Skeletal muscle satellite cell (primary cell): Measurements from ENCODE around the gene OR5H2.

Source experiments
- H3K27me3 ChIP-seq: 2 replicates; pipeline ENCODE4 v1.7.0; 2013; ENCODE audit warnings: low read length; ENCODE audit not compliant: control insufficient read depth, insufficient read depth
- H3K36me3 ChIP-seq: 2 replicates; pipeline ENCODE4 v1.7.0; 2013; ENCODE audit warnings: mild to moderate bottlenecking, control low read depth, low read length; ENCODE audit not compliant: insufficient read depth
- H3K4me1 ChIP-seq: 2 replicates; pipeline ENCODE4 v1.7.0; 2013; ENCODE audit warnings: low read length; ENCODE audit not compliant: control insufficient read depth, insufficient read depth
- H3K4me2 ChIP-seq: 2 replicates; pipeline ENCODE4 v1.7.0; 2013; ENCODE audit warnings: mild to moderate bottlenecking, low read length
- H3K4me3 ChIP-seq: 2 replicates; pipeline ENCODE4 v1.7.0; 2013; ENCODE audit warnings: low read length
- H3K9ac ChIP-seq: 2 replicates; pipeline ENCODE4 v1.7.0; 2013; ENCODE audit warnings: mild to moderate bottlenecking, low read depth, low read length, moderate library complexity
- H3K9me3 ChIP-seq: replicated peaks from 2 replicates; pipeline ENCODE4 v1.7.0; 2013; ENCODE audit warnings: mild to moderate bottlenecking, control low read depth, low read length

OR5H2 gene

GRCh38 chr3:98274914-98275313 lies 7.4 kb upstream of the OR5H2 start:
- H3K27me3 ChIP-seq: no peaks in the 10 kb centered on the region
- H3K4me3 ChIP-seq: no peak overlapping the region
- H3K36me3 ChIP-seq: no peaks in the 10 kb centered on the region

GRCh38 chr3:98290916-98291315 lies 8.6 kb downstream of the OR5H2 start:
- no peak overlapping the region for H3K9ac ChIP-seq
- no peaks in the 10 kb centered on the region for H3K27me3 ChIP-seq
- H3K36me3 ChIP-seq: no peaks in the 10 kb centered on the region
- no peak overlapping the region for H3K4me2 ChIP-seq
- no peaks in the 10 kb centered on the region for H3K9me3 ChIP-seq
- no peaks in the 10 kb centered on the region for H3K4me1 ChIP-seq
- H3K4me3 ChIP-seq: no peak overlapping the region

More at GRCh38 chr3:98274914-98275313, 7.4 kb upstream of the OR5H2 start:
- Histone ChIP-seq H3K4me2 (no peak overlapping the region), H3K4me1 (no peaks in the 10 kb centered on the region), H3K9me3 (no peaks in the 10 kb centered on the region), H3K9ac (no peak overlapping the region)

- Histone ChIP-seq H3K36me3 (no peaks in the 10 kb centered on the region), H3K4me3 (no peak overlapping the region), H3K9me3 (no peaks in the 10 kb centered on the region), H3K9ac (no peak overlapping the region), H3K4me2 (no peak overlapping the region), H3K27me3 (no peaks in the 10 kb centered on the region), H3K4me1 (no peaks in the 10 kb centered on the region)
Observed at GRCh38 chr3:98291332-98291957, 9.1 kb downstream of the OR5H2 start.

- Histone ChIP-seq H3K4me3 (no peak overlapping the region), H3K9me3 (no peaks in the 10 kb centered on the region), H3K27me3 (peaks cover 11% of the 10 kb centered on the region), H3K36me3 (no peaks in the 10 kb centered on the region), H3K9ac (no peak overlapping the region), H3K4me1 (no peaks in the 10 kb centered on the region), H3K4me2 (no peak overlapping the region)
Observed at GRCh38 chr3:98322101-98322500, 39.8 kb downstream of the OR5H2 start.

GRCh38 chr3:98322686-98323085 lies 40.4 kb downstream of the OR5H2 start:
- Histone ChIP-seq H3K4me1 (no peaks in the 10 kb centered on the region), H3K9ac (no peak overlapping the region), H3K9me3 (no peaks in the 10 kb centered on the region), H3K36me3 (no peaks in the 10 kb centered on the region), H3K27me3 (peaks cover 17% of the 10 kb centered on the region), H3K4me3 (no peak overlapping the region), H3K4me2 (no peak overlapping the region)

GRCh38 chr3:98323425-98323824 lies 41.1 kb downstream of the OR5H2 start:
- Histone ChIP-seq H3K4me2 (no peak overlapping the region), H3K4me3 (no peak overlapping the region), H3K27me3 (peaks cover 17% of the 10 kb centered on the region), H3K9ac (no peak overlapping the region), H3K36me3 (no peaks in the 10 kb centered on the region), H3K4me1 (no peaks in the 10 kb centered on the region), H3K9me3 (no peaks in the 10 kb centered on the region)

GRCh38 chr3:98325055-98325454 lies 42.8 kb downstream of the OR5H2 start:
- Histone ChIP-seq H3K36me3 (no peaks in the 10 kb centered on the region), H3K4me1 (no peaks in the 10 kb centered on the region), H3K9ac (no peak overlapping the region), H3K4me3 (no peak overlapping the region), H3K27me3 (peaks cover 17% of the 10 kb centered on the region), H3K4me2 (no peak overlapping the region), H3K9me3 (no peaks in the 10 kb centered on the region)

GRCh38 chr3:98326105-98326893 lies 44.0 kb downstream of the OR5H2 start:
- Histone ChIP-seq H3K9ac (no peak overlapping the region), H3K9me3 (no peaks in the 10 kb centered on the region), H3K4me3 (no peak overlapping the region), H3K4me2 (no peak overlapping the region), H3K36me3 (no peaks in the 10 kb centered on the region), H3K27me3 (peaks cover 27% of the 10 kb centered on the region), H3K4me1 (no peaks in the 10 kb centered on the region)

- Histone ChIP-seq H3K9me3 (no peaks in the 10 kb centered on the region), H3K27me3 (peaks cover 32% of the 10 kb centered on the region), H3K4me2 (no peak overlapping the region), H3K4me3 (no peak overlapping the region), H3K4me1 (no peaks in the 10 kb centered on the region), H3K36me3 (no peaks in the 10 kb centered on the region), H3K9ac (no peak overlapping the region)
Observed at GRCh38 chr3:98326945-98327344, 44.6 kb downstream of the OR5H2 start.

GRCh38 chr3:98328933-98329332 lies 46.6 kb downstream of the OR5H2 start:
- Histone ChIP-seq H3K4me3 (no peak overlapping the region), H3K4me2 (no peak overlapping the region), H3K27me3 (peaks cover 36% of the 10 kb centered on the region), H3K9ac (no peak overlapping the region), H3K9me3 (no peaks in the 10 kb centered on the region), H3K4me1 (no peaks in the 10 kb centered on the region), H3K36me3 (no peaks in the 10 kb centered on the region)

- H3K4me3 ChIP-seq: no peak overlapping the region
- no peak overlapping the region for H3K9ac ChIP-seq
- no peaks in the 10 kb centered on the region for H3K4me1 ChIP-seq
- no peaks in the 10 kb centered on the region for H3K36me3 ChIP-seq
- H3K4me2 ChIP-seq: no peak overlapping the region
- H3K27me3 ChIP-seq: peaks cover 36% of the 10 kb centered on the region
- no peaks in the 10 kb centered on the region for H3K9me3 ChIP-seq
Observed at GRCh38 chr3:98329392-98330124, 47.3 kb downstream of the OR5H2 start.
